HAP-1 (cell line): ENCODE measurements around the gene SNAI1.
"Not testable (repeated sequence)": the region's sequence is repeated elsewhere in the genome, so short reads cannot be mapped to it uniquely, and the experiment has no call there.

Source experiments
- DNase-seq, 2 experiments: peaks; one replicate each; pipeline ENCODE4 v3.0.0-alpha.2; 2016 to 2020; ENCODE audit warnings: low spot score in 2 of 2
- H3K27me3 ChIP-seq: fragments of 250-450 bp; sonication (Bioruptor Pico); 2 replicates; pipeline ENCODE4 v1.5.1; 2020; ENCODE audit warnings: low read depth, mild to moderate bottlenecking, moderate library complexity
- H3K36me3 ChIP-seq: fragments of 250-450 bp; sonication (Bioruptor Pico); replicated peaks from 2 replicates; pipeline ENCODE4 v1.5.1; 2020; ENCODE audit warnings: mild to moderate bottlenecking
- H3K4me1 ChIP-seq: fragments of 250-450 bp; sonication (Bioruptor Pico); 2 replicates; pipeline ENCODE4 v1.5.1; 2020; ENCODE audit warnings: mild to moderate bottlenecking
- H3K4me3 ChIP-seq: fragments of 250-450 bp; sonication (Bioruptor Pico); 2 replicates; pipeline ENCODE4 v1.5.1; 2020; ENCODE audit warnings: mild to moderate bottlenecking, moderate library complexity
- H3K9me3 ChIP-seq: fragments of 250-450 bp; sonication (Bioruptor Pico); 2 replicates; pipeline ENCODE4 v1.5.1; 2020; ENCODE audit warnings: mild to moderate bottlenecking, moderate library complexity
- in situ Hi-C: fragments of 300-500 bp; cut with MboI; formaldehyde crosslinking; loops from 3 replicates; pipeline ENCODE4 v1.14.3; 2020; ENCODE audit warnings: low sequenced_read_pairs, inconsistent platforms, mixed read lengths

Gene SNAI1

GRCh38 chr20:49948809-49949507 is 33.8 kb upstream of the SNAI1 start:
- Histone ChIP-seq H3K4me3 (no peak overlapping the region), H3K36me3 (peaks cover 88% of the 10 kb centered on the region), H3K27me3 (no peaks in the 10 kb centered on the region), H3K4me1 (no peaks in the 10 kb centered on the region), H3K9me3 (no peaks in the 10 kb centered on the region)
- in situ Hi-C loops = no loop called here
- no peak for DNase-seq

DNA sequence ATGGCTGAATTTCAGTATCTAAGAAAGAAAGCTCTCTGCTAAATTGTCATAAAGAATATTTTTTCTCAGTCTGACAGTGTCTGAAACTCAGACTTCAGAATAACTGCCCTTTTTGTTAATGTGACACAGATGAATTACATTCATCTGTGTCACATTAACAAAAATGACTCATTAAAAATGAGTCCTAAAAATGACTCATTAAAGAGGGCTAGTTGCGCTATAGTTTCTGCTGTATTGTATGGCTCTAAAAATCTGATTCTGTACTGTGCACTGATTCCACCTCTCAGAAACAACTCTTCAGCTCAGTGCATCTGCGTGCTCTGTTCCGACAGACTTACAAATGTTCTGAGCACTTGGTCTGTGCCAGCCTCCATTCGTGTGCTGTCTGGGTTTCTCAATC is 31.6 kb upstream of the SNAI1 start:
- in situ Hi-C loops = no loop called here
- Histone ChIP-seq H3K4me3 (no peak overlapping the region), H3K27me3 (no peaks in the 10 kb centered on the region), H3K36me3 (peaks cover 82% of the 10 kb centered on the region), H3K4me1 (no peaks in the 10 kb centered on the region), H3K9me3 (no peaks in the 10 kb centered on the region)
- DNase-seq = no peak

- Histone ChIP-seq H3K27me3 (no peaks in the 10 kb centered on the region), H3K36me3 (peaks cover 50% of the 10 kb centered on the region), H3K4me3 (no peak overlapping the region), H3K9me3 (no peaks in the 10 kb centered on the region), H3K4me1 (no peaks in the 10 kb centered on the region)
- DNase-seq = no peak
- in situ Hi-C loops = no loop called here
Measured at GRCh38 chr20:49955167-49955566, 27.6 kb upstream of the SNAI1 start.

DNA sequence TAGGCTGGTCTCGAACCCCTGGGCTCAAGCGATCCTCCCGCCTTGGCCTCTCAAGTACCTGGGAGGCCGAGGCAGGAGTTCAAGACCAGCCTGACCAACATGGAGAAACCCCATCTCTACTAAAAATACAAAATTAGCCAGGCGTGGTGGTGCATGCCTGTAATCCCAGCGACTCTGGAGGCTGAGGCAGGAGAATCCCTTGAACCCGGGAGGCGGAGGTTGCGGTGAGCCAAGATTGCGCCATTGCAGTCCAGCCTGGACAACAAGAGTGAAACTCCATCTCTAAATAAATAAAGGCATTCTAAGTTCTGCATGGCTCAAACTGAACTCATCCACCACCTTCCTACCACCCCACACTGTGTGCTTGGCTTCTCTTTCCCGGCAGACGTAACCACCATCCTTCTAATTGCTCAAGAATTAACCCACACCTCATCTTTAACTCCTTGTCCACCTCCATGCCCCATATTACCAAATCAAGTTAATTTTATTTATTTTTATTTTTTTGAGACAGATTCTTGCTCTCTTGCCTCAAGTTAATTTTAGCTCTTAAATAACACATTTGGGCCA is 26.9 kb upstream of the SNAI1 start:
- peaks cover 44% of the 10 kb centered on the region for H3K36me3 ChIP-seq
- in situ Hi-C loops, H3K9me3 ChIP-seq, DNase-seq, H3K4me3 ChIP-seq, H3K4me1 ChIP-seq, H3K27me3 ChIP-seq: not testable (repeated sequence)

- no peak for DNase-seq
- in situ Hi-C loops = no loop called here
- H3K36me3 ChIP-seq = peaks cover 37% of the 10 kb centered on the region
- no peaks in the 10 kb centered on the region for H3K9me3 ChIP-seq
- H3K4me1 ChIP-seq = no peaks in the 10 kb centered on the region
- no peak overlapping the region for H3K4me3 ChIP-seq
- no peaks in the 10 kb centered on the region for H3K27me3 ChIP-seq
Measured at GRCh38 chr20:49956689-49957088, 26.1 kb upstream of the SNAI1 start.

DNA sequence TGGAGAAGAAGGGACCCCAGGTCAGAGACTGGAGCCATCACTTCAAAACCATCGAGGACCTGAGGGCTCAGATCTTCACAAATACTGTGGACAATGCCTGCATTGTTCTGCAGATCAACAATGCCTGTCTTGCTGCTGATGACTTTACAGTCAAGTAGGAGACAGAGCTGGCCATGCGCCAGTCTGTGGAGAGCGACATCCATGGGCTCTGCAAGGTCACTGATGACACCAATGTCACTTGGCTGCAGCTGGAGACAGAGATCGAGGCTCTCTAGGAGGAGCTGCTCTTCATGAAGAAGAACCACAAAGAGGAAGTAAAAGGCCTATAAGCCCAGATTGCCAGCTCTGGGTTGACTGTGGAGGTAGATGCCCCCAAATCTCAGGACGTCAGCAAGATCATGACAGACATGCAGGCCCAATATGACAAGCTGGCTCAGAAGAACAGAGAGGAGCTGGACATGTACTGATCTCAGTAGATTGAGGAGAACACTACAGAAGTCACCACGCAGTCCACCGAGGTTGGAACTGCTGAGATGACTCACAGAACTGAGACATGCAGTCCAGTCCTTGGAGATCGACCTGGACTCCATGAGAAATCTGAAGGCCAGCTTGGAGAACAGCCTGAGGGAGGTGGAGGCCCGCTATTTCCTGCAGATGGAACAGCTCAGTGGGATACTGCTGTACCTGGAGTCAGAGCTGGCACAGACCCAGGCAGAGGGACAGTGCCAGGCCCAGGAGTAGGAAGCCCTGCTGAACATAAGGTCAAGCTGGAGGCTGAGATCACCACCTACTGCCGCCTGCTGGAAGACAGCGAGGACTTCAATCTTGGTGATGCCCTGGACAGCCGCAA is 25.5 kb upstream of the SNAI1 start:
- H3K9me3 ChIP-seq, DNase-seq, H3K4me3 ChIP-seq, in situ Hi-C loops, H3K4me1 ChIP-seq, H3K27me3 ChIP-seq: not testable (repeated sequence)
- peaks cover 31% of the 10 kb centered on the region for H3K36me3 ChIP-seq

- no peaks in the 10 kb centered on the region for H3K27me3 ChIP-seq
- H3K9me3 ChIP-seq = no peaks in the 10 kb centered on the region
- H3K36me3 ChIP-seq = no peaks in the 10 kb centered on the region
- no peaks in the 10 kb centered on the region for H3K4me1 ChIP-seq
- no peak overlapping the region for H3K4me3 ChIP-seq
- in situ Hi-C loops = no loop called here
- DNase-seq = no peak
Measured at GRCh38 chr20:49961413-49961812, 21.4 kb upstream of the SNAI1 start.

- Histone ChIP-seq H3K9me3 (no peaks in the 10 kb centered on the region), H3K36me3 (no peaks in the 10 kb centered on the region), H3K27me3 (no peaks in the 10 kb centered on the region), H3K4me3 (no peak overlapping the region), H3K4me1 (peaks cover 3% of the 10 kb centered on the region; the same call in 1 of the 2 replicates)
- in situ Hi-C loops = no loop called here
- DNase-seq = peak; percentile 34 to 80
Measured at GRCh38 chr20:49964964-49965780, 17.6 kb upstream of the SNAI1 start.

DNA sequence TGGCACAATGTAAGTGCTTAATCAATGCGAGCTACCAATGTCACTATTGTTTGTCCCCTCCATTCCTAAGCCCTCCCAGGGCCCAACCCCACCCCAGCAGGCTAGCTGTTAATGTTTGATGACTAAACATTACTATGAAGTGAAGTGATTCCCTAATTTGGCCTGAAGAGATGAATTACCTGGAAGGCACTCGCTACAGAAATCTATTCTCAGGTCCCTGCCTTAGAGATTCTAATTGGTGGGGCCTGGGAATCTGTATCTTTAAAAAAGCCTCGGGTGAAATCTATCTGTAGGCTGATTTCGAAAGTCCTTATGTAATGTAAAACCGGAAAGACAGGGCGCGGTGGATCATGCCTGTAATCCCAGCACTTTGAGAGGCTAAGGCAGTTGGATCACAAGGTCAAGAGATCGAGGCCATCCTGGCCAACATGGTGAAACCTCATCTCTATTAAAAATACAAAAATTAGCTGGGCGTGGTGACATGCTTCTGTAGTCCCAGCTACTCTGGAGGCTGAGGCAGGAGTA is 16.9 kb upstream of the SNAI1 start:
- Histone ChIP-seq H3K4me3 (no peak overlapping the region), H3K4me1 (peaks cover 3% of the 10 kb centered on the region; the same call in 1 of the 2 replicates), H3K27me3 (no peaks in the 10 kb centered on the region), H3K36me3 (no peaks in the 10 kb centered on the region), H3K9me3 (no peaks in the 10 kb centered on the region)
- DNase-seq = no peak
- in situ Hi-C loops = no loop called here

- no peak for DNase-seq
- in situ Hi-C loops = no loop called here
Measured at GRCh38 chr20:49966861-49967260, 15.9 kb upstream of the SNAI1 start.

DNA sequence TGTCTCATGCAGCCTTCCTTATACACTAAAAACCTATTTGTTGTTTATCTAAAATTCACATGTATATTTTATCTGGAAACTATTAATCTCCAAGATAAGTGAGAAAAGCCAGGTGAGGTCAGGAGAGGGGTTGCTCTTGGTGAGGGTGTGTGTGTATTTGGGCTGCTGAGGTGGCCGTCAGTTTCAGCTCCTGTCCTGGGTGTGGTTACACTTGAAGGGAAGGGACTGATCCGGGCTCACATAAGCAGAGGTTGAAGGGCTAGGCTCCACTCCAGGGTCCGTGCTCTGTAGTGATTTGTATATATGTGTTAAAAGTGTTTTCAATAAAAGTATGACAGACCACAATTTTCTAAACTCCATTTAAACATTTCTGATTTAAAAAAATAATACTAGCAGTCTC is 13.5 kb upstream of the SNAI1 start:
- Histone ChIP-seq H3K4me3 (no peak overlapping the region), H3K4me1 (peaks cover 3% of the 10 kb centered on the region; the same call in 1 of the 2 replicates), H3K27me3 (no peaks in the 10 kb centered on the region), H3K9me3 (no peaks in the 10 kb centered on the region), H3K36me3 (no peaks in the 10 kb centered on the region)
- in situ Hi-C loops = no loop called here
- no peak for DNase-seq

More at GRCh38 chr20:49966861-49967260, 15.9 kb upstream of the SNAI1 start:
- Histone ChIP-seq H3K4me3 (no peak overlapping the region), H3K9me3 (no peaks in the 10 kb centered on the region), H3K27me3 (no peaks in the 10 kb centered on the region), H3K4me1 (peaks cover 3% of the 10 kb centered on the region; the same call in 1 of the 2 replicates), H3K36me3 (no peaks in the 10 kb centered on the region)

DNA sequence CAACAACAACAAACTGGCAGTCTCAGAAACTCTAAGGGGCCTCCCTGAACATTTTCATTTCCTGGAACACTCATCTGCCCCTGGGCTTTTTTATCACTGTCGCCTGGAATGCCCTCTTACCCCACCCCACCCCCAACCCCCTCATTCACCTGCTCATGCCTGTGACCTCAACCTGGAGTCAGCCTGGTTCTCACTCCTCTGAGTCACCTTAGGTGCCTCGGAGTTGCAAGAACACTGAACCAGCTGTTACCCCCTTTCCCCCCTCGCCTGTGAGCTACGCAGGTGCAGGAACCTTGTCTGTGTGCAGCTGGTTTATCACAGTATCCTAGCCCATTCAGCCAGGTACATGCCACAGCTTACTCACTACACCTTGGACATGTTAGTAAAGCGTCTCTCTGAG is 12.8 kb upstream of the SNAI1 start:
- DNase-seq = no peak
- Histone ChIP-seq H3K9me3 (no peaks in the 10 kb centered on the region), H3K4me3 (no peak overlapping the region), H3K4me1 (peaks cover 3% of the 10 kb centered on the region; the same call in 1 of the 2 replicates), H3K36me3 (no peaks in the 10 kb centered on the region), H3K27me3 (no peaks in the 10 kb centered on the region)
- in situ Hi-C loops = loop anchor here (10.0 kb wide), 1 partner anchor 495 kb away; no protein-coding TSS in a partner anchor

DNA sequence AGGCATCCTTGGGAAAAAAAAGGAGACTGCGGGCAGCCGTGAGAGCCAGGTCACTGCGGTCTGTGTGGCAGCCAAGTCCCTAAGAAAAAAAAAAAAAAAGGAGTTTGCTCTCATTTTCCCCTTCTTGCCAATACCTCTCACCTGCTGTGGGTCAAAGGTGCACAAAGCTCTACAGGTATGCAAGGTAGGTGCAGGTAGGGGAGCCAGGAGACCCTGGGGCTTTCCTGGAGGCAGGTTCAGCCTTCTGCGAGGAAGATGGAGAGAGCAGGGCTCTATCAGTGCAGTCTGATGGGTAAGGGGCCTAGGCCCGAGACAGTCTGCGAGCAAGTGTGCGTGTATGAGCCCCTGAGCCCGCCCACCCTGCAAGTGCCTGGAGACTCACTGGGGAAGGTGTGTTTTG is 12.3 kb upstream of the SNAI1 start:
- Histone ChIP-seq H3K4me3 (no peak overlapping the region), H3K27me3 (no peaks in the 10 kb centered on the region), H3K4me1 (peaks cover 3% of the 10 kb centered on the region; the same call in 1 of the 2 replicates), H3K9me3 (no peaks in the 10 kb centered on the region), H3K36me3 (no peaks in the 10 kb centered on the region)
- in situ Hi-C loops = loop anchor here (10.0 kb wide), 1 partner anchor 494 kb away; no protein-coding TSS in a partner anchor
- DNase-seq = no peak
